Muscle of leg (tissue), 11 donors: ENCODE results near the gene KBTBD13. TPM values are rescaled to one million over a fixed set of nuclear protein-coding genes. Genes with fewer than 3 reads are reported as not detected.
A peak's percentile ranks its signal among the peaks of the same experiment; 100 is the strongest.
"Not testable (repeated sequence)": the region's sequence is repeated elsewhere in the genome, so short reads cannot be mapped to it uniquely, and the experiment has no call there.

Source experiments
- DNase-seq: peaks from one replicate; pipeline ENCODE4 v3.0.0; 2013
- H3K27ac ChIP-seq: one replicate; pipeline ENCODE4 v1.5.1; 2013; ENCODE audit warnings: mild to moderate bottlenecking, low read length, control low read depth
- H3K27me3 ChIP-seq: one replicate; pipeline ENCODE4 v1.6.1; 2013; ENCODE audit warnings: low read length; ENCODE audit not compliant: control insufficient read depth, insufficient read depth
- H3K36me3 ChIP-seq: one replicate; pipeline ENCODE4 v1.6.1; 2013; ENCODE audit warnings: low read length; ENCODE audit not compliant: control insufficient read depth, insufficient read depth
- H3K4me1 ChIP-seq: one replicate; pipeline ENCODE4 v1.6.1; 2013; ENCODE audit warnings: low read length; ENCODE audit not compliant: control insufficient read depth, insufficient read depth
- H3K4me3 ChIP-seq: one replicate; pipeline ENCODE4 v1.5.1; 2013; ENCODE audit warnings: low read length, control low read depth
- H3K9me3 ChIP-seq: replicated peaks from 2 replicates; pipeline ENCODE4 v1.6.1; 2013; ENCODE audit warnings: low read depth, low read length; ENCODE audit not compliant: control insufficient read depth
- WGBS: methylation state at CpG from one replicate; pipeline ENCODE4 v1.1.5; 2013; ENCODE audit warnings: missing lambda C conversion rate; ENCODE audit not compliant: insufficient coverage; 5-methylcytosine and 5-hydroxymethylcytosine counted together
- polyA plus RNA-seq, 8 donors: library from polyadenylated mRNA; unstranded; fragments of 120-200 nt; gene quantifications; one replicate each; pipeline versions ENCODE4 v1.2.1 to v1.2.3, GENCODE V29; 2013; ENCODE audit warnings: inconsistent platforms in 1 of 8, low replicate concordance in 1 of 8; ENCODE audit not compliant: insufficient read length in 8 of 8, insufficient read depth in 1 of 8
- total RNA-seq: library from RNA; stranded (reverse); fragments of 120-200 nt; gene quantifications from one replicate; pipeline ENCODE4 v1.2.4, GENCODE V29; 2013

KBTBD13 gene
- total and polyA plus RNA-seq, 9 donors, result 0.48 to 2.5 (median 1.6) TPM

DNA sequence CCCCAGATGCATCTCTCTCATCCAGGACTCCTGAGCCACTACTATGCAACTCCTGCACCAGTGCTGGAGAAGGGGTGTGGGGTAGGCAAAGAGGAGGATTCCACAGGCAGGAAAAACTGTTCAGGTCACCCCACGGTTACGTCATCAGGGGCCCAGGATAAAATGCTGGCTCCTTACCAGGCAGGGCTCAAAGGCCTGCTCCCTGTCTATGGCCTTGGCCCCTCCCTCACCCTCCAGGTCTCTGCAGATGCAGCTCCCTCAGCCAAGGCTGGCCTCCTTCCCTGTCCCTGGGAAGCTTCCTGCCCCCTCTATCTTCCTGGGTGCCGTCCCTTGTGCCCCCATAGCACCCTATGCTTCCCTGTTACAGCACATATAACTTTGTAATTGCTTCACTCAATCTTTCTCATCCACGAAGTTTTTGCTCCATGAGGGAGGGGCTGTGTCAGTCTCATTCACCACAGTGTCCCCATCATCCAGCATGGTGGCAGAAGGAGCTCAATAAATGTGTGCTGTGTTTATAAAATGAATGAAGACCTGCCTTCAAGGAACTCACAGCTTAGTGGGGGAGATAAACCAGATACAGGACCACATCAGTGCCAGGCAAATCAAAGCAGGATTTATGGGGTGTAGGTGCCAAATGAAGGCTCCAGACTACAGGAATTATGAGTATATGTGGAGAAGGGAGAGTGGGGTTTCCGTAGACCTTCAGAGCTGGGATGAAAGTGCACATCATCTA is 18.6 kb downstream of the KBTBD13 start:
- 54% methylated on average over 3 of the region's 5 CpGs for WGBS
- peaks cover 48% of the 10 kb centered on the region for H3K36me3 ChIP-seq
- H3K4me1 ChIP-seq, result peaks cover 12% of the 10 kb centered on the region
- H3K27ac ChIP-seq, result no peak overlapping the region
- no peak overlapping the region for H3K4me3 ChIP-seq
- no peaks in the 10 kb centered on the region for H3K27me3 ChIP-seq
- H3K9me3 ChIP-seq, result no peaks in the 10 kb centered on the region
- no peak for DNase-seq

DNA sequence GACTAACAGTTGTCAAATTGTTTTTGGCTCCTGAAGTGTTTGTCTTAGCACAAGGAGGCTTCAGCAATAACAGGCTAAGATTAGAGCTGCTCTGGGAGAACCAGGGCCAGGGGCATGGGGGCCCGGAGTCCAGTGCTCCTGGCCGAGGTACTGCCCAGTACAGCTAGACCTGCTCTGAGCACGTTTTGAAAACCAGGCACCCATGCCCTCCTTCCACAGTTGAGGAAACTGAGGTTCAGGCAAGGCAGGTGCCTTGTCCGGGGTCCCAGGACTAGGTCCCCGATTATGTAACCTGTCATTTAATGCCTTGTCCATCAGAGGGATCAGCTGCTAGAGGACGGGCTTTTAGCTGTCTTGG is 19.2 kb downstream of the KBTBD13 start:
- 77% methylated on average over 6 of the region's 6 CpGs for WGBS
- H3K9me3 ChIP-seq, result no peaks in the 10 kb centered on the region
- peaks cover 12% of the 10 kb centered on the region for H3K4me1 ChIP-seq
- peaks cover 54% of the 10 kb centered on the region for H3K36me3 ChIP-seq
- DNase-seq, result no peak
- H3K27me3 ChIP-seq, result no peaks in the 10 kb centered on the region
- H3K4me3 ChIP-seq, result no peak overlapping the region
- H3K27ac ChIP-seq, result no peak overlapping the region

DNA sequence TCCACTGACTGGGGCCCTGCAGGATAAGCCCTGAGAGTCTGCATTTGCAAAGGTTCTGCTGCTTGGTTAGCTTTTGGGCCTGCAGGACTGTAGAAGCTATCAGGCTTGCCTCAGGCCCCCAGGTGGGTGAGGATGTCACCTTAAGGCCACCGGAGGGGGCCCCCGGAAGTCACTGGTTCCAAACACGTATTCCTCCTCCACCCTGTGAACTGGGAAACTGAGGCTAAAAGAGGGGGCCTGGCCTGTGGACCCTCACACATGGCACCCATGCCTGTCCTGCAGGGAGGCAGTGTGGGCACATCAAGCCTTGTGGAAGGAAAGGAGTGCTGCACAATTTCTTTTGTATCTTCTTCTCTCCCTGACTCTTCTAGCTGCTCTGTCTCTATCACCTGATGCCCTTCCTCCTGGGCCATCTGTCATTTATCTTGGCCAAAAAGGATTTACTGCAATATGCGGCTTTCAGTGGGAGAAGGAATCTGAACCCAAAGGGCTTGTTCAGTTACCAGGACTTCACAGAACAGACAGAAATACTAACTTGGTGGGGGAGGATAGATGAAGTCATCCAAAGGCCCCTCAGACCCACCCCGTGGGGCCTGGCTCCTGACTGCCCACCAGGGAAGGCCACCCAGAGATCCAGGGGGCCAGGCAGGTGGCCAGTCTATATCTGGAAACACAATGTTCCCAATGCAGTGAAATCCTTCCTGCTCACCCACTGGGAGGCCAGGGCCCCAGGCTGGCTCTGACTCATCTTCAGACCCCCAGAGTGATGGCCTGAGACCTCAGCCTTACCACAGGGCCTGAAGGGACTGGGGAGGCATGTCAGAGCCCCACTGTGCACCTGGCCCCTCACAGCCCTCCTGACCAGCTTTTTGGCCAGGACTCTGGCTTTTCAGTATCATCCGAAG is 20.2 kb downstream of the KBTBD13 start:
- no peak for DNase-seq
- peaks cover 13% of the 10 kb centered on the region for H3K4me1 ChIP-seq
- H3K4me3 ChIP-seq, result no peak overlapping the region
- no peaks in the 10 kb centered on the region for H3K27me3 ChIP-seq
- H3K36me3 ChIP-seq, result peaks cover 62% of the 10 kb centered on the region
- no peak overlapping the region for H3K27ac ChIP-seq
- H3K9me3 ChIP-seq, result no peaks in the 10 kb centered on the region
- 89% methylated on average over 2 of the region's 6 CpGs for WGBS

DNA sequence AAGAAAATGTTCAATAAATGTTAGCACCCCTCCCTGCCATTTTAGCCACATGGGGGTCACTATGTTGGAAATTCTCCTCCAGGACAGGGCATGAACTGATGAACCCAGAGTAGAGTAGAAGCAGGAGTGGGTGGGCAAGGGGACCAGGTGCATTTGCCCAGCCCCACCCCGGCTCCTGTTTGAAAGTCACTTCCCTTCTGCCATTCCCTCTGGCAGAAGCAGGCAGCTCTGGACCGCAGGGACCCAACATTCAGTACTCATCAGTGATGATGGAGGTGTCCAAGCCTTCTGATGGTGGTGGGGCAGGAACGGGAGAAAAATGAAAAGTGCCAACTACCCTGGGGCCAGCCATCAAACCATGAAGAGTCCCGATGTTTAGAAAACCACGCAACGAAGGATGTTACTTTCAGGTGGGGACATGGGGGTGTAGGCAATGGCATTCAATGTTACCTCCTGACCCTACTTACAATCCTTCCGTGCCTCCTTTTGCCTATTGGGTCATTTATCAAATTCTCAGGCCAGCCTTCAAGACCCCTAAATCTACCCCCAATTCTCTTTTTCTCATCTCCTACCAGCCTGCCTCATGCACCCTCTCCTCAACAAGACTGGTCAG is 21.2 kb downstream of the KBTBD13 start:
- no peak for DNase-seq
- Histone ChIP-seq H3K4me3 (no peak overlapping the region), H3K27me3 (no peaks in the 10 kb centered on the region), H3K36me3 (peaks cover 62% of the 10 kb centered on the region), H3K9me3 (no peaks in the 10 kb centered on the region), H3K4me1 (peaks cover 5% of the 10 kb centered on the region), H3K27ac (no peak overlapping the region)
- 89% methylated on average over 3 of the region's 7 CpGs for WGBS

DNA sequence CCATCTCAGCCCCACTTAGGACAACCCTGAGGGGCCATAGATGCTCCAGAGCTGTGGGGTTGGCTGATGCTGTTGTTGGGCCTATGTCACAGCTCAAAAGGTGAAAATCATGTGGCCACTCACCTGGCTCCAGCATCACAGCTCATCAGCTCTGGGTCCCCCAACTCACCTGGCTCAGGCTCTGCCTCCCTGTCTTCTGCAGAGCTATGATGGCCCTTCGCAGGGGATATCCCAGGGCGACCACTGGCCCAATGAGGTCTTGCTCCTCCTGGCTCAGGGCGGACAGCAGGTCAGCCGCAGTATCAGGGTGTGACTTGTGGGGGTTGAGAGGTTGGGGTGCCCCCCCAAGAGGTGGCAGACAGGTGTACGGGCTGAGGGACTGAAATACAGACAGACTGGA is 22.8 kb downstream of the KBTBD13 start:
- H3K36me3 ChIP-seq, result peaks cover 67% of the 10 kb centered on the region
- 96% methylated on average over 4 of the region's 5 CpGs for WGBS
- no peaks in the 10 kb centered on the region for H3K27me3 ChIP-seq
- no peak overlapping the region for H3K27ac ChIP-seq
- H3K9me3 ChIP-seq, result no peaks in the 10 kb centered on the region
- no peak overlapping the region for H3K4me3 ChIP-seq
- H3K4me1 ChIP-seq, result peaks cover 5% of the 10 kb centered on the region
- DNase-seq, result no peak

DNA sequence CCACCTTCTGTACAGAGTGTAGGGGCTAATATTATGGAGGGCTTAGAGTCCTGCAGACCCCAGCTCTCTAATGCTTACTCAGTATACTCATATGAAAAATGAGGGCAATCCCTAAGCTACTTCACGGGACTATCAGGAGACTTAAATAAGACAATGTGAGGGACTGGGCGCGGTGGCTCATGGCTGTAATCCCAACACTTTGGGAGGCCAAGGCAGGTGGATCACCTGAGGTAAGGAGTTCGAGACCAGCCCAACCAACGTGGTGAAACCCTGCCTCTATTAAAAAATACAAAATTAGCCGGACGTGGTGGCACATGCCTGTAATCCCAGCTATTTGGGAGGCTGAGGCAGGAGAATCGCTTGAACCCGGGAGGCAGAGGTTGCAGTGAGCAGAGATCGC is 23.3 kb downstream of the KBTBD13 start:
- H3K4me3 ChIP-seq, DNase-seq, H3K4me1 ChIP-seq, H3K27ac ChIP-seq, H3K9me3 ChIP-seq, H3K27me3 ChIP-seq: not testable (repeated sequence)
- 91% methylated on average over 4 of the region's 10 CpGs for WGBS
- H3K36me3 ChIP-seq, result peaks cover 69% of the 10 kb centered on the region

DNA sequence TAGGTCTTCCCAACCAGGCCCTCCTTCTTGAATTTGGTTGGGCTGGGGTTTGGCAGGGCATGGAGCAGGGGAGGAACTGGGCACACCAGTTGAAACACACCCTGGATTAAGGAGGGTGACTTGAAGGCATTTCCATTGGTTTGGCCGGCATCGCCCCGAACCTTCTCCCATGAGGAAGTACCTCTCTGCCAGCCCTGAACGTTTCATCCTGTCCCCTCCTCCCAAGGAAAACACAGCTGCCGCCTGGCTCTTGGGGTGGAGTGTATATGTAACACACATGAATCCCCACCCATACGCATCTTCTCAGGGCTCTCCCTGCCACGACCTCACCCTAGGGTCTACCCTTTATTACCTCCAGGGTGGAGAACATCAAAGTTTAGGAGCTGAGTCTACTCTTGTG is 23.9 kb downstream of the KBTBD13 start:
- Histone ChIP-seq H3K36me3 (peaks cover 72% of the 10 kb centered on the region), H3K4me3 (no peak overlapping the region), H3K4me1 (peaks cover 5% of the 10 kb centered on the region), H3K9me3 (no peaks in the 10 kb centered on the region), H3K27me3 (no peaks in the 10 kb centered on the region), H3K27ac (no peak overlapping the region)
- DNase-seq, result no peak
- no CpG with 5 or more reads among the region's 7 CpGs for WGBS

DNA sequence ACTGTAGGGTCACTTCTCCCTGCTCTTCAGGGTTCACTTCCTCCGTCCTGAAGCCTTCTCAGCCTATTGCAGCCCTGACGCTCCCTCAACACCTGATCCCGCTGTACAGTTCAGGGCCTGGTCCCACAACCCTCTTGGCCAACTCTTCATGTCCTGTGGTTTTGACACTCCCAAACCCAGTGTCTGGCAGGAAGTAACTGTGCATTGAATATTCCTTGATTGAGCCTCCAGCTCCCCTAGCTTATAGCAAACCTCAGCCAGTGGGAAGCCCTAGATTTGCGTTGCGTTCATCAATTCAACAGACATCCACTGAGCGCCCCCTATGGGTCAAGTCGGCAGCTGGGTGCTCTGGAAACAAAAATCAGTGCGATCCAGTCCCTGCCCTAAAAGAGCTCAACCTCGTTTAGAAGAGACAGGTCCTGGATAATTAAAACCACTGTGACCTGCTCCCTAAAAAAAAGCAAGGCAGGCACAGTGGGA is 24.9 kb downstream of the KBTBD13 start:
- peak; percentile 84 for DNase-seq
- 32% methylated on average over 8 of the region's 9 CpGs for WGBS

DNA sequence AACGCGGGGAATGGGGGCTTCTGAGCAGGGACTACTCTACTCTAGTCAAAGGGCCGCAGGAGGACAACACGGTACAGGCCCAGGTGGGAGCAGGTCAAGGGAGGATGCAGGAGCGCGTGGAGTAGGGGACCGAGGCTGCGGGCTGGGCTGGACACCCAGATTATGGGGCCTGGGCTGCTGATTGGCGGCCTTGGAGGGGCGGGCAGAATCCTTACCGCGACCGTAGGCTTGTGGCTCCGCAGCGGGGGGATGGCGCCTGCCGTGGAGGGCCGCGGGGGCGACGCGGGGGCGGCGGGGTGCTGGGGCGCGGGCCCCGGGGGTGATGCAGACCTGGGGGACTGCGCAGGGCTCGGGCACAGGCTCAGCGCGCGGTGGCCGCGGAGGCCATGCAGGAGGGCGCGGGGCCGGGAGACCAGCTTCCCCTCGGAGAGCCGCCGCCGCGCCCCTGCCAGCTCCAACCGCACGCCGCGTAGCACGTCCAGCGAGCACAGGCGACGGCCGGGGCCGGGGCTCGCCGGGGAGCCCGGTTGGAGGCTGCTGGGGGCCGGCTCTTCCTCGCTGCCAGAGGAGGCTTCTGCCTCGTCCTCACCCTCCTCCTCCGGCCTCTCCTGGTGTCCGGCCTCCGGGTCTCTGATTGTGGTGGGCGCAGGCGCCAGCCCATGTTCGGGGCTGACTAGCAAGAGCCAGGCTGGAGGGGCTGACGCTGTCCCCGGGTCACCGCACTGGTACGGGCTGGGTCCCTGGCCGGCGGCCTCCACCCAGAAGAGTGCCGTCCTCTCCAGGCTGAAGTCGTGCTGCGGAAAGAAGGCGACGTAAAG is 25.6 kb downstream of the KBTBD13 start:
- H3K4me3 ChIP-seq, result no peak overlapping the region
- WGBS, result 38% methylated on average over 75 of the region's 75 CpGs
- no peaks in the 10 kb centered on the region for H3K9me3 ChIP-seq
- no peak for DNase-seq
- H3K27ac ChIP-seq, result no peak overlapping the region
- no peaks in the 10 kb centered on the region for H3K27me3 ChIP-seq
- peaks cover 3% of the 10 kb centered on the region for H3K4me1 ChIP-seq
- H3K36me3 ChIP-seq, result peaks cover 65% of the 10 kb centered on the region

More for the DNA sequence above, 24.9 kb downstream of the KBTBD13 start:
- H3K36me3 ChIP-seq, result peaks cover 69% of the 10 kb centered on the region
- no peak overlapping the region for H3K27ac ChIP-seq
- peaks cover 5% of the 10 kb centered on the region for H3K4me1 ChIP-seq
- no peak overlapping the region for H3K4me3 ChIP-seq
- H3K27me3 ChIP-seq, result no peaks in the 10 kb centered on the region
- no peaks in the 10 kb centered on the region for H3K9me3 ChIP-seq
